SU-DHL-6 (cell line): ENCODE data around the gene LSM3.

Source experiments
- H2AFZ ChIP-seq: fragments of 200-600 bp; sonication (generic); 2 replicates; pipeline ENCODE4 v1.6.1; 2014; ENCODE audit warnings: low read depth, mild to moderate bottlenecking, moderate library complexity, mixed read lengths, antibody characterized with exemption, low read length; ENCODE audit not compliant: severe bottlenecking
- H3F3A ChIP-seq: fragments of 200-600 bp; shearing (Covaris generic); 2 replicates; pipeline ENCODE4 v1.6.0; 2016; ENCODE audit warnings: antibody characterized with exemption, mild to moderate bottlenecking; ENCODE audit not compliant: insufficient read depth
- H3K27ac ChIP-seq: fragments of 200-600 bp; sonication (generic); 2 replicates; pipeline ENCODE4 v1.5.1; 2016; ENCODE audit warnings: low read depth, mild to moderate bottlenecking, low read length, moderate library complexity, mixed read lengths
- H3K27me3 ChIP-seq: fragments of 200-600 bp; sonication (generic), shearing (Covaris generic); 2 replicates; pipeline ENCODE4 v1.6.0; 2014; ENCODE audit warnings: mild to moderate bottlenecking, low read length
- H3K36me3 ChIP-seq: fragments of 200-600 bp; sonication (generic); 2 replicates; pipeline ENCODE4 v1.6.1; 2014; ENCODE audit warnings: mild to moderate bottlenecking, low read length, mixed read lengths
- H3K4me2 ChIP-seq: fragments of 300-600, 200-600 bp; shearing (Covaris generic), sonication (generic); 2 replicates; pipeline ENCODE4 v1.6.0; 2014; ENCODE audit warnings: low read length, low read depth, mild to moderate bottlenecking; ENCODE audit not compliant: poor library complexity, severe bottlenecking
- H3K4me3 ChIP-seq: fragments of 200-600 bp; sonication (generic); 2 replicates; pipeline ENCODE4 v1.5.1; 2014; ENCODE audit warnings: antibody characterized with exemption, low read length, mild to moderate bottlenecking, mixed read lengths; ENCODE audit not compliant: insufficient read depth, poor library complexity, severe bottlenecking
- H3K79me2 ChIP-seq: fragments of 200-600 bp; sonication (generic); 2 replicates; pipeline ENCODE4 v1.6.1; 2014; ENCODE audit warnings: mild to moderate bottlenecking, low read length, moderate library complexity; ENCODE audit not compliant: insufficient read depth
- H3K9ac ChIP-seq: fragments of 200-600 bp; sonication (generic); 2 replicates; pipeline ENCODE4 v1.7.0; 2014; ENCODE audit warnings: mild to moderate bottlenecking, low read length
- H3K9me2 ChIP-seq: fragments of 200-600 bp; sonication (generic); replicated peaks from 2 replicates; pipeline ENCODE4 v1.6.1; 2014; ENCODE audit warnings: low read length; ENCODE audit not compliant: insufficient read depth
- H3K9me3 ChIP-seq: fragments of 200-600 bp; sonication (generic); 2 replicates; pipeline ENCODE4 v1.6.1; 2014; ENCODE audit warnings: low read length, mixed read lengths; ENCODE audit not compliant: insufficient read depth
- H4K20me1 ChIP-seq: fragments of 200-600 bp; sonication (generic); 2 replicates; pipeline ENCODE4 v1.6.1; 2014; ENCODE audit warnings: low read depth, mild to moderate bottlenecking, antibody characterized with exemption, low read length, moderate library complexity, mixed read lengths
- EZH2phosphoT487 ChIP-seq: fragments of 200-600 bp; sonication (generic), shearing (Covaris generic); conservative IDR thresholded peaks from 2 replicates; pipeline ENCODE4 v1.6.1; 2018; ENCODE audit warnings: mild to moderate bottlenecking, antibody characterized with exemption, low read length, moderate library complexity, mixed read lengths
- TF ChIP-seq, protein P1 (sequence below): fragments of 200-600 bp; sonication (generic); IDR thresholded peaks from one replicate; pipeline ENCODE4 v1.5.1; 2017; ENCODE audit warnings: antibody characterized with exemption, mild to moderate bottlenecking, low read length, moderate library complexity; ENCODE audit not compliant: insufficient read depth, poor library complexity, severe bottlenecking

Gene LSM3

DNA sequence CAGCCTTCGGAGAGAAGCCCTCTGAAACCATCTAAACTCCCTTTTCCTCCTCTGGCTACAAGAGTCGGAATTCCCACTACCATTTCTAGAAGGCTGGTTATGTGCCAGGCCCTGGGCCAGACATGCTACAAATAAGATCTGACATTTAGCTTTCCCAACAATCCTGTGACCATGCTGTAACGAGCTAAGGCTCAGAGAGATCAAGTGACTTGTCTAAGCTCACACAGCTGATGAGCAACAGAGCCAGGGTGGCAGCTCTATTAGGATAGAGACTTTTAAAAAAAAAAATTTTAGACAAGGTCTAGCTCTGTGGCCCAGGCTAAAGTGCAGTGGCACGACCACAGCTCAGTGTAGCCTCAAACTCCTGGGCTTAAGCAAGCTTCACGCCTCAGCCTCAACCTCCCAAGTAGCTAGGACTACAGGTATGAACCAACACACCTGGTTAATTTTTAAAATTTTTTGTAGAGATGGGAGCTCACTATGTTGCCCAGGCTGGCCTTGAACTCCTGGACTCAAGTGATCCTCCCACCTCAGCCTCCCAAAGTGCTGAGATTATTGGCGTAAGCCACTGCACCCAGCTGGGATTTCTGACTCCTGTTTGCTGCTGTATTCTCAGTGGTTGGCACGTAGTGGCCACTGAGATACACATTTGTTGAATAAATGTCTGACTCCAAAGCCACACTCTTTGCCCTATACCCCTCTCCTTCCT is 34.6 kb downstream of the LSM3 start:
- Histone ChIP-seq H3K9me2 (no peaks in the 10 kb centered on the region), H3K79me2 (no peaks in the 10 kb centered on the region), H3K27me3 (no peaks in the 10 kb centered on the region), H3K9ac (no peak overlapping the region), H3K4me3 (no peak overlapping the region), H3K9me3 (no peaks in the 10 kb centered on the region), H2AFZ (no peak overlapping the region), H3K4me2 (no peak overlapping the region), H3K27ac (no peak overlapping the region), H3F3A (no peaks in the 10 kb centered on the region), H3K36me3 (no peaks in the 10 kb centered on the region), H4K20me1 (no peaks in the 10 kb centered on the region)
- TF ChIP-seq, protein P1, sequence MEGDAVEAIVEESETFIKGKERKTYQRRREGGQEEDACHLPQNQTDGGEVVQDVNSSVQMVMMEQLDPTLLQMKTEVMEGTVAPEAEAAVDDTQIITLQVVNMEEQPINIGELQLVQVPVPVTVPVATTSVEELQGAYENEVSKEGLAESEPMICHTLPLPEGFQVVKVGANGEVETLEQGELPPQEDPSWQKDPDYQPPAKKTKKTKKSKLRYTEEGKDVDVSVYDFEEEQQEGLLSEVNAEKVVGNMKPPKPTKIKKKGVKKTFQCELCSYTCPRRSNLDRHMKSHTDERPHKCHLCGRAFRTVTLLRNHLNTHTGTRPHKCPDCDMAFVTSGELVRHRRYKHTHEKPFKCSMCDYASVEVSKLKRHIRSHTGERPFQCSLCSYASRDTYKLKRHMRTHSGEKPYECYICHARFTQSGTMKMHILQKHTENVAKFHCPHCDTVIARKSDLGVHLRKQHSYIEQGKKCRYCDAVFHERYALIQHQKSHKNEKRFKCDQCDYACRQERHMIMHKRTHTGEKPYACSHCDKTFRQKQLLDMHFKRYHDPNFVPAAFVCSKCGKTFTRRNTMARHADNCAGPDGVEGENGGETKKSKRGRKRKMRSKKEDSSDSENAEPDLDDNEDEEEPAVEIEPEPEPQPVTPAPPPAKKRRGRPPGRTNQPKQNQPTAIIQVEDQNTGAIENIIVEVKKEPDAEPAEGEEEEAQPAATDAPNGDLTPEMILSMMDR: no peak
- TF ChIP-seq EZH2phosphoT487: no peak

DNA sequence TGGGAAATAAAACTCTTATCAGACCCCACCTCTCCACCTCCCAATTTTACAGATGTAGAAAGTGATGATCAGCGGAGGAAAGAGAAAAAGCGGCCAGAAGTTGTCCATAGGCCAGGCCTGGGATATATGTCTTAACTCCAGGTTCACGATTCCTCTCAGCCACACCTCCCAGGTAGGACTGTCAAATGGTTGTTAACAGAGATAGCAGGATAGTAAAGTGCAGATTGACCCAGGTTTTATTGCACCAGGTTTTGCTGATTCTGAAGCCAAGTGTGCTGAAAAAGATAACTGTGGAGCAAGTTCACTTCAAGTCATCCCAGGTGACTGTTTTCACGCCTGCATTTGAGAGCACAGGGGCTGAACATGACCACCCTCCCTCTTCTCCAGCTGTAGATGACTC is 36.1 kb downstream of the LSM3 start:
- TF ChIP-seq, protein P1: no peak
- no peak for TF ChIP-seq EZH2phosphoT487
- no peak overlapping the region for H3K4me2 ChIP-seq

DNA sequence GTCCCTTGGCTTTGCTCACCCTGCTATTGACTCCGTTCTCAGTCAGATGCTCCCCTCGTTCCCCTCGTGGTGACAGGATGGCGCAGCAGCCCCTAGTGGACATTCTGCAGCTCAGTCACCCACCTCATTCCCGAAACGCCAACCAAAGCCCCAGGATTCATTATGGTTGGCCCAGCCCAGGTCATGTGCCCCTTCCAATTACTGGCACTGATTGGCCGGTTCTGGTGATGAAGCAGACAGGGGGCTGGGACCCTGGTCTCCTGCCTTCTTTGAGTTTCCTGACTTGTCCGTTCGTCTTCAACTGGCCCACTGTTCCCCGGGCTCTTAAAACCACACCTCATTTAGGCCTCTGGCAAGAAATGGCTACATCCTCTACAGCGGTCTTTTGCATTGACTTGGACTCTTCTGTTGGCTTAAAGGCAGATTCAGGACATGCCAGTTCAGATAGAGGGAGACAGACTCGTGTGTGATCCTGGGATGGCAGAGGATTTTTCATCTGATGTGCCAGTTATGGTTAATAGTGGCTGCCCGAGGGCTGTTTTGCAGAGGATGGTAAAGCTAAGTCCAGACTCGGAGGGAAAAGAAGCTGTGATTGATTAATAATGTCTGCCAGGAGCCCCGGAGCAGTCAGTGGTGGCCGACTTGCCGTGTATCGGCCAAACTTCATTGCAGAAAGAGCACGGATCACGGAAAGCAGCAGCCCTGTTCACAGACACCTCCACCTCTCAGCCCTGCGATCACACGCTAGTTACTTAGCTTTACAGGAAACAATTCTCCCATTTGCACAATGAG is 37.8 kb downstream of the LSM3 start:
- no peak for TF ChIP-seq EZH2phosphoT487
- TF ChIP-seq, protein P1: peak; percentile 55
- peak overlapping the region; percentile 39 for H3K4me3 ChIP-seq

More for the DNA sequence above, 36.1 kb downstream of the LSM3 start:
- no peaks in the 10 kb centered on the region for H3K9me2 ChIP-seq
- H3K27me3 ChIP-seq: no peaks in the 10 kb centered on the region
- H3K36me3 ChIP-seq: no peaks in the 10 kb centered on the region
- no peak overlapping the region for H3K27ac ChIP-seq
- H3K79me2 ChIP-seq: no peaks in the 10 kb centered on the region
- H3F3A ChIP-seq: no peaks in the 10 kb centered on the region
- H4K20me1 ChIP-seq: no peaks in the 10 kb centered on the region
- H2AFZ ChIP-seq: no peak overlapping the region
- H3K9ac ChIP-seq: no peak overlapping the region
- H3K9me3 ChIP-seq: no peaks in the 10 kb centered on the region
- no peak overlapping the region for H3K4me3 ChIP-seq

More for the DNA sequence above, 37.8 kb downstream of the LSM3 start:
- H3F3A ChIP-seq: no peaks in the 10 kb centered on the region
- H3K9me2 ChIP-seq: no peaks in the 10 kb centered on the region
- H2AFZ ChIP-seq: peak overlapping the region; percentile 68
- no peaks in the 10 kb centered on the region for H3K36me3 ChIP-seq
- peak overlapping the region; percentile 66 for H3K4me2 ChIP-seq
- H4K20me1 ChIP-seq: no peaks in the 10 kb centered on the region
- H3K27ac ChIP-seq: peak overlapping the region; percentile 23; the same call in 1 of the 2 replicates
- no peaks in the 10 kb centered on the region for H3K27me3 ChIP-seq
- H3K79me2 ChIP-seq: no peaks in the 10 kb centered on the region
- H3K9me3 ChIP-seq: no peaks in the 10 kb centered on the region
- peak overlapping the region; percentile 44 for H3K9ac ChIP-seq
